ENCODE data around the gene SLC9B2.
A peak's percentile ranks its signal among the peaks of the same experiment; 100 is the strongest.

The SLC9B2 gene

DNA sequence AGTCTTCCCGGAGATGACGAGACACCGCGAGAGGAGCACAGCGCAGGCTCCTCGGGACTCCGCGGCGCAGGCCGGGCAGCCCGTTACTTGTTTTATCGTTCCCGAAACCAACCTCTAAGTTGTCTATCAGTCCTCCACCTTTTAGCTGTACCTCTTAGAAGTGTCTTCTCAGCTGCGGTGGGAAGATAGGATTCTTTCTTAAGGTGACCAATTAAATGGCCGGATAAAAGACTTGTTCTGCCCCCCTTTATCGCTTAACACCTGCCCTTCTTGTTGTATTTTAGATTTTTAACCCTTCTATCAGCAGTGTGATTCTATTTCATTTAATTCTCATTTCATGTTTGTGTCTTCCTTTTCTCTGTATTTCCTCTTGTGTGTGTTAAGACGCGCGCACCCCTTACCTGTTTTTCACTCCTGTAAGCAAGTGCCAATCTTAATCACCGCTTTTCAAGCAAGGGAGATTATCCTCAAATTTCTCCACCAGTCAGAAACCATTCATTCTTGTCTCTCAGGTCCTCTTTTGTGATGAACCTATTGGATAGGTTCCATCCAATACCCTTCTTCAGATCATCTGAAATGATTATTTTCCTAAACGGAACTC lies at the start of gene SLC9B2:
Gene SLC9B2, minus strand, starts transcription at position 15 of the 601 bp plus-strand sequence. CDS start 9,211 bp downstream, outside the sequence.
- DNase-seq, result peak in 1 of 2 donors; percentile 49

GRCh38 chr4:103126126-103126525 lies 49.6 kb upstream of the SLC9B2 start:
- no peak for DNase-seq

- DNase-seq, result no peak
Observed at GRCh38 chr4:103123114-103123513, 46.6 kb upstream of the SLC9B2 start.

GRCh38 chr4:103118166-103118565 lies 41.6 kb upstream of the SLC9B2 start:
- no peak for DNase-seq

- DNase-seq, result no peak
Observed at GRCh38 chr4:103111598-103111997, 35.0 kb upstream of the SLC9B2 start.

DNA sequence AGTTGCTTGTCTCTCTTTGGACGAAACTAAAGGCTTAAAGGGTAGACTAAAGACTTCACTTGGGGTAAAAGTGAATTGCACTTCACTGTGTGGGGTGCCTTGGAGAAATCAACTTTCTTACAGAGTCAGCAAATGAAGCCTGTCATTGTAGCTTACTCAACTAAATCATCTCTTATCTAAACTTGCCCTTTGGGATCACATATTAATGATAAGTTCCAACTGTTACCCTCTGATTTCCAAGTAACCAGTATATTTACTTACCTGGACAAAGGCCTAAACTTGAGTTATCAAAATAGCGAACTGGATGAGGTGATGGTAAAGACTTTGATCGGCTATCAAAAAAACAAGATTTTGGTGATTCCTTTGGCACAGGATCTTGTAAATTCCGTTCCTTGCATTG lies 32.0 kb upstream of the SLC9B2 start:
- no peak for DNase-seq

DNA sequence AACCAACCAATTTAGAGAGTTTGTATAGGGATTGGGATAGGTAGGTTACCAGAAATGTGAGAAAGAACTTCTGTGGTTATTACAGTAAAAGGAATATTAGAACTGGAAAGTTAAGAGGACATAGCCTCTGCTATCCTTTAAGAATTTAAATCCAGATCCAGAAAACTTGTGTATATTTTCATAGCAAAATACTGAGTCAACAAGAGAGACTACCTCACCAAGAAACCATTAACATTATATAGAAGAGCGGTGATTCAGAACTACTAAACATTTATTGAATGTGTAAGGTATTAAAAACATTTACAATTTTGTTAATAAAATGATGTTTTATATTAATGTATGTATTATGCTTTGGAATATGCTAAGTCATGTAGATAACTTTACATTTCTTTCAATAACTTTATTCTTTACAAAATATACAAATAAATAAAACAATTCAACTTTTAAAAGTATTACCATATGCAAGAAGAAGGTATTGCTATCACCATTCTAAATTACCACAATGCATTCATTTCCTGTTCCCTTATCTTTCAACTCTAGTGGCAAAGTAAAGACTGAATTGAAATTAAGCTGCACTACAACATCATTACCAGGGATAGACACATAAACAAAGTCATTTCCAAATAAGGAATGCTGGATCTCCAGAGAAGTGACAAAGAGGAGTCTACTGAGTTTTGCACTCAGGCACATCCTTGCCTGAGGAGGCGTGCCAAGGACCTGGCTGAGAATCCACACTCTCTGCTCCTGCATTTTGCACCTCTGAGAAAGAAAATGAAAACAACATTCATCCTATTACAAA lies 29.2 kb upstream of the SLC9B2 start:
- no peak for DNase-seq

- DNase-seq, result no peak
Observed at GRCh38 chr4:103104886-103105285, 28.3 kb upstream of the SLC9B2 start.

DNA sequence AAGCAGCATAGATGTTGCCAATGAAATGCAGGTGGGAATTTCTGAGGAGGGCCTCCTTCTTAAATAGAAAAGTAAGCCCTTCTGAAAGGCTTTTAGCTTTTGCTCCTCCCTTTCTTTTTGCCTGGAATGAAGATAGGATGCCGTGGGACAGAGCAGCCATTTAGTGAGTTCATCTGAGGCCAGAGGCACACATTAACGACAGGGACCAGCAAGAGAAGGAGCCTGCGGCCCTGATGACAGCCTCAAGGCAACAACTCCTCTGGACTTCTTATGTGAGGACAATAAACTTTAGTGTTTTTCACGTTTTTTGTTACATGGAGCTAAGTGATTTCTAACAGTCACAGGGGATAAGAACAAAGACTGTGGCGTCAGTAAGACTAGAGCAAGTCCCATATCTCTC lies 24.1 kb upstream of the SLC9B2 start:
- no peak for DNase-seq

DNA sequence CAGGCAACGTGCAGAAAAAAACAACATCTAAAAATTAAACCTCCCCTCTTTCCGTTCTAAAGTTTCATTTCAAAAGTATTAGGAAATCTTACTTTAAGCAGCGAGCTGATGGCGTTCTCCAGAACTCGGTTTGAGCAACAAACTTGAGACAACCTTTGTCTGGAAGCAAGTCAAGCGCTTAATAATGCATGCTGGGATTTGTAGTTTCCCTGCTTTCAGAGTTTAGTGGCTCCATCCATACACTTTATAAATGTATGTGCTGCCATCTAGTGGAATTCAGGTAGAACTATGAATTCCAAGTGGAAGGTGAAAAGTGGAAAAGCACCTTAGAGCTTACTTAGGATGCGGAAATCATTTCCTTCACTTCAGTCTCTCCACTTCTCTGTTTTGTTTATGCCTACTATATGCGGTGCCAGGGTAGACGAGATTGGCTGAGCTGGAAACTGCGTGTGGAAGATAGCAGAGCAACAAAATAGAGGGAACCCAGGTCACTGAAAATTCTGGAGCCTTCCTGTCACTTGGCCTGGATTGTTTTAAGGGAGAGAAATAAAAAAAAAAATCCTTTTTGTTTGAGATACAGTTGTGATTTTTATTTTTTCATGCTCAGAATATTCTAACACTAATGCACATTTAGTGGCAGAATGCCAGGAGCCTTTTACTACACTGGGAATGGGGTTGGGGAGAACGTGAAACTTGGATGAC lies 23.3 kb upstream of the SLC9B2 start, which contains the start of gene BDH2:
Gene BDH2, minus strand, starts transcription at position 144 of the 702 bp plus-strand sequence. CDS start 3,580 bp downstream, outside the sequence.
- peak in 1 of 2 donors; percentile 9 for DNase-seq

DNA sequence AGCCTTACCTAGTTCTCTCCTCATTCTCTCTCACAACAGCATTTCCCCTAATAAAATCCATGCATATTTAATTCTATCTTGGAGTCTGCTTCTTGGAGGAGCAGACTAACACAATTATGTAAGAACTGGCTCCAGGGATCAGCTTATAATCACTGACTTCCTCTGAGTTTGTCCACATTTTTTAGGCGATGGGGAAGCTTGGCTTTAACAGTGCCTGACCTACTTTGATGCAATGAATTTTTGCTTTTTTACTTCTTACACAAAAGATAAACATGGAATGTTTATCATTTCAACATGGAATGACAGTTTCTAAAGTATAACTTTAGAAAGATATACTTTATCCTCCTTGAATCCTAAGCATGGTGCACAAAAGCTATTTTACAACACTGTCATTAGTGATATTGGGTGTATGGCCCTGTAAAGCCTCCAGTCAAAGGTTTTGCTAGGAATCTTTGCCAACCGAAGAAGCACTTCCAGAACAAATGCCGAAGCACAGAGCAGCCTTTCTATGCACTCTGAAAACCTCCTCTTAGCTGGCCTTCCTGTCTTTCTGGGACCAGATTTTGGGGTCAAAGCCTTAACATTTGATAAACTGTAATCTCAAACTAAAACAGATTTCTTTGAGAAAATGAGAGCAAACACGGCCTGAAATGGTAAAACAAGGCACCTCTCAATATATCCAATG lies 22.3 kb upstream of the SLC9B2 start:
- no peak for DNase-seq

DNA sequence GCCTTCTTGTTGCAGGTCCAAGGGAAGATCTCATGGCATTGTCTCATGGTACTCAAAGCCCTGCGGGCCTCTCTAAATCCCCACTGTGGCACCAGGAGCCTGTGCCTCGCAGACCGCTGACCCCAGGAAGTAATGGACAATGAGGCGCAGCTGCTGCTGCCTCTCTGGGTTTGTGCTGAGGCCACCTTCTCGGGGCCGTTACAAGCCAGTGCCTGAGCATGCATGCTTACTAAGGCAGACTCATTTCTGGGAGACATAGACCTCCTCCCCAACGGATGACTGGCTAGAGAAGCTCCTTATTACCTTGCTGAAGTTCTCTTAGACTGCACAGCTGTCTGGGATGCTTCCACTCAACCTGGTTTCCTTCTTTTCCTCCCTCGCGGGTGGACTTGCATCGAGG lies 21.8 kb upstream of the SLC9B2 start:
- DNase-seq, result no peak

DNA sequence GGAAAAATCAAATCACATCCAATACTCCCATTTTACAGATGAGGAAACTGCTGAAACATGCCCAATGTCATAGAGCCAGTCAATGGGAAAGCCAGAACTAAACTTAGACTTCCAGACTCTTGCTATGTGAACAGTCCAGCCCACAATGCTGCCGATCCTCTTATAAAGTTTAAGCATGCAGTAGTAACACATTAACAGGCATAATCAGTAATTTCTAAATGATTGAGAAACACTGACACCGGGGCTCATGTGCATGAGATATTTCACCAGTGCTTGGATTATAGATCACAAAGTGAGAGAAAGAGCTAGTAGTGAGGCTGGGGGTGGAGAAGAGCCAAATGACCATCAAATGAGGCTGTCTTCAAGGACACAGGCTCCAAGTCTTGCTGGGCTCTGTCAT lies 20.6 kb upstream of the SLC9B2 start:
- DNase-seq, result no peak

- no peak for DNase-seq
Observed at GRCh38 chr4:103095080-103095479, 18.5 kb upstream of the SLC9B2 start.

DNA sequence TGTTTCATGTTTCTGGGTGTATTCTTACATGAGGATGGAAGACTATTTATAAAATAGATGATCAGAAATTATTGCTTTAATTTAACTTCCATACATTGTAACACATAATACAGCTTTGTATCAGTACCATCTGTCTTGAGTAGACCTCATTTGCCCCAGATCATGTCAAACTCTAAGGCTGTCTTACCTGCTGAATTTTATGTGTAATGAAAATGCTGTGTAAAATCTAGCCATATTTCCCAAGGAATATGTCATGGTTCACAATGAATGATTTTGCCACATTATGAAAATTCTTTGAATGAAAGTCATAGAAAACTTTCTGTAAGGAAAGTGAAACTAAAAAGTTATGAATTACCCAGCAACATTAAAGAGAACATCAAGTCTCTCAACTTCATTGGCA lies 15.7 kb upstream of the SLC9B2 start:
- no peak for DNase-seq

- peak; percentile 17 to 35 for DNase-seq
Observed at GRCh38 chr4:103091601-103092223, 15.2 kb upstream of the SLC9B2 start.

GRCh38 chr4:103089481-103089880 lies 12.9 kb upstream of the SLC9B2 start:
- no peak for DNase-seq

DNA sequence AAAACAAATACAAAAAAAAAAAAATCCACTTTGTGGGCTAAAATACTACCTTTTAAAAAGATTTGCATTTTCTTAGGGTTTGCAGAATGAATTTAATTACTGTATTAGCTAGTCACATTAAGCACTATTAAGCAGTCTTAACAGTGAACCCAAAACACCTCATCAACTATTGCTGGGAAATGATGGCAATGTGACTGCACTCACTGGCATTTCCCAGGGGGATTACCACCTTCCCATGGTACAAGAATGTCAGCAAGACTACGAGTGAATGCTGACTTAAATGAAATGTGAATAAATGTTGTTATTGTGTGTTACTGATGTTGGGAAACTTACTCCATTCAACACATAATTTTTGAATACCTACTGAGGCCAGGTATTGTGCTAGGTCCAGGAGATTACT lies 10.0 kb upstream of the SLC9B2 start:
- no peak for DNase-seq

- DNase-seq, result no peak
Observed at GRCh38 chr4:103085555-103086196, 9.1 kb upstream of the SLC9B2 start.

- no peak for DNase-seq
Observed at GRCh38 chr4:103079621-103080020, 3.1 kb upstream of the SLC9B2 start.

DNA sequence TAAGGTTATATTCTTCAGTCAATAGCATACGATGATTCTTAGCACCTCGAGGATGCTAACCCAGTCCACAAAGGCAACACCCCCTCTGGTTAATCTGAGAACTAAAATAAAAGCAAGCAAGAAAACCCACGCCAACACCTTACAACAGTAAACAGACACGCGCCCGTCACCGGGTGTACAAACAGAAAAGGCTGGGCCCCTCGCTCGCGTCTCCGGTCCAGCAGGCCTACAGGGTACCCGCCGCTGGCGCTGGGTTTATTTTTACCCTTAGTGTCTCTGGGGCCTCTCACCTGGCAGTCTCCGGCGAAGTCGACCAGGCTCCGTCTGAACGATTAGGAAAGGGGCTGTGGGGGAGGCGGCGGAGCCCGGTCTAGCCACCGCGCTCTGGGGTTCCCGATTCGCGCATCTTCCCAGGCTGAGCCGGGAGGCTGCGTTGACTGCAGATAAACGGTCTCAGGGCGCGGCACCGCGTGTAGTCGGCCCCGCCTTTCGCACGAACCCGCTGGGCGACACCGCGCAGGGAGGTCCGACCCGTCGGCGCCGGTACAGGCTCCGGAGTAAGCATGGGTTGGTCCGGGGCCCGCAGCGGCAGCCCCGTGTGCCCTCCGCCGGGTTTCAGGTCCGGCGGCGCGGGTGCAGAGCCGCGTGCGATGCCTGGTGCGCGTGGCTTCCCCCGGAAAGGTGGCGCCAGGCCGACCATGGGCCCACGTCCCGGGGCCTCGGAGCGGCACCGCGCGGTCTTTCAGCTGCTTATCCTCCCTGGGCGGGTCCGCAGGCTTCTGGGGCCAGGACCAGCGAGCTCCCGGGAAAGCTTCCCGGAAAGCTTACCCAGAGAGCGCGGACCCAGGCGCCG lies 441 bp downstream of the SLC9B2 start:
- peak; percentile 50 to 52 for DNase-seq

Measured in stimulated activated CD4-positive, alpha-beta T cell treated with anti-CD3 and anti-CD28 coated beads, Interleukin-2, amount 100 ng/mL, for 48 hours (primary cell).